ENCODE results near the gene NKAPD1. TPM values are rescaled to one million over a fixed set of nuclear protein-coding genes. Genes with fewer than 3 reads are reported as not detected.

NKAPD1 gene
- total and polyA plus RNA-seq, 2 experiments from 2014 or later, result 26.1 to 39.4 TPM

DNA sequence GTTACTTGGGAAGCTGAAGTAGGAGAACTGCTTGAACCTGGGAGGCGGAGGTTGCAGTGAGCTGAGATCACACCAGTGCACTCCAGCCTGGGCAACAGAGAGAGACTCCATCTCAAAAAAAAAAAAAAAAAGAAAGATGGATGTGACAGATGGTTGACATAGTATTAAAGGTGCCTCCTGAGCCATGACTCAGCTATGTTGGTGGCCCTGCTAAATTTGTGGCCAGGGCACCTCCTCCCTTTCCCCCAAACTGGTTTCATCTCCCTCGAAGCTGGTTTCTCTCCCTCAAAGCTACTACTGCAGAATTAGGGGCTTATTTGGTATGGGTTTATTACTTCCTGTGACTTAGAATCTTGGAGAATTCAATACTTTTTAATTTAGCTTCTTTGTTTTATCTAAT lies 44.1 kb downstream of the NKAPD1 start:
- TF ChIP-seq EZH2 (IDR thresholded peaks at IDR 0.05; ENCODE audit: insufficient read depth, poor library complexity, severe bottlenecking) (no peak), EZH2phosphoT487 (IDR thresholded peaks at IDR 0.05; ENCODE audit: insufficient read depth, low read depth) (no peak)
- Histone ChIP-seq H3K79me2 (ENCODE audit: insufficient read depth) (no peaks in the 10 kb centered on the region), H3K27ac (no peak overlapping the region), H2AFZ (no peak overlapping the region), H3K4me1 (ENCODE audit: insufficient read depth) (peaks cover 19% of the 10 kb centered on the region), H3K36me3 (ENCODE audit: low read depth) (no peaks in the 10 kb centered on the region), H3K9me3 (ENCODE audit: low read depth) (no peaks in the 10 kb centered on the region), H3K9me2 (ENCODE audit: insufficient read depth) (no peaks in the 10 kb centered on the region), H4K20me1 (ENCODE audit: insufficient read depth) (no peaks in the 10 kb centered on the region), H3F3A (ENCODE audit: insufficient read depth) (peaks cover 21% of the 10 kb centered on the region), H3K9ac (no peak overlapping the region), H3K4me3 (no peak overlapping the region), H3K27me3 (replicated peaks; ENCODE audit: insufficient read depth) (no peaks in the 10 kb centered on the region), H3K4me2 (ENCODE audit: unreplicated experiment) (no peak overlapping the region)
- 93 to 100% methylated on average over 2 of the region's 2 CpGs for WGBS, 2 experiments (ENCODE audit: low coverage in 1 of 2, low lambda C conversion rate in 2 of 2, missing lambda C conversion rate in 2 of 2)
- DNase-seq, result no peak
- in situ Hi-C loops (cut with MboI), result no loop called here

GRCh38 chr11:112121981-112122615 lies 48.0 kb downstream of the NKAPD1 start:
- H2AFZ ChIP-seq, result no peak overlapping the region
- no peak overlapping the region for H3K9ac ChIP-seq
- no peak for DNase-seq
- H3K9me3 ChIP-seq (ENCODE audit: low read depth), result no peaks in the 10 kb centered on the region
- no peak overlapping the region for H3K4me3 ChIP-seq
- 92 to 94% methylated on average over 5 of the region's 5 CpGs for WGBS, 2 experiments (ENCODE audit: low coverage in 1 of 2, low lambda C conversion rate in 2 of 2, missing lambda C conversion rate in 2 of 2)
- peaks cover 21% of the 10 kb centered on the region for H3F3A ChIP-seq (ENCODE audit: insufficient read depth)
- H3K27ac ChIP-seq, result no peak overlapping the region
- H3K9me2 ChIP-seq (ENCODE audit: insufficient read depth), result no peaks in the 10 kb centered on the region
- H3K27me3 ChIP-seq (replicated peaks; ENCODE audit: insufficient read depth), result no peaks in the 10 kb centered on the region
- H3K4me2 ChIP-seq (ENCODE audit: unreplicated experiment), result no peak overlapping the region
- peaks cover 16% of the 10 kb centered on the region for H3K4me1 ChIP-seq (ENCODE audit: insufficient read depth)
- no peaks in the 10 kb centered on the region for H3K36me3 ChIP-seq (ENCODE audit: low read depth)
- H3K79me2 ChIP-seq (ENCODE audit: insufficient read depth), result no peaks in the 10 kb centered on the region
- H4K20me1 ChIP-seq (ENCODE audit: insufficient read depth), result no peaks in the 10 kb centered on the region
- in situ Hi-C loops (cut with MboI), result no loop called here
- TF ChIP-seq EZH2phosphoT487 (IDR thresholded peaks at IDR 0.05; ENCODE audit: insufficient read depth, low read depth) (no peak), EZH2 (IDR thresholded peaks at IDR 0.05; ENCODE audit: insufficient read depth, poor library complexity, severe bottlenecking) (no peak)

- Histone ChIP-seq H3K9me2 (ENCODE audit: insufficient read depth) (no peaks in the 10 kb centered on the region), H2AFZ (no peak overlapping the region), H3K27me3 (replicated peaks; ENCODE audit: insufficient read depth) (no peaks in the 10 kb centered on the region), H3K27ac (no peak overlapping the region), H4K20me1 (ENCODE audit: insufficient read depth) (no peaks in the 10 kb centered on the region), H3K79me2 (ENCODE audit: insufficient read depth) (no peaks in the 10 kb centered on the region), H3K4me3 (no peak overlapping the region), H3K9ac (no peak overlapping the region), H3K4me2 (ENCODE audit: unreplicated experiment) (no peak overlapping the region), H3F3A (ENCODE audit: insufficient read depth) (peaks cover 21% of the 10 kb centered on the region), H3K9me3 (ENCODE audit: low read depth) (no peaks in the 10 kb centered on the region), H3K36me3 (ENCODE audit: low read depth) (no peaks in the 10 kb centered on the region), H3K4me1 (ENCODE audit: insufficient read depth) (peaks cover 16% of the 10 kb centered on the region)
- in situ Hi-C loops (cut with MboI), result no loop called here
- DNase-seq, result no peak
- TF ChIP-seq EZH2phosphoT487 (IDR thresholded peaks at IDR 0.05; ENCODE audit: insufficient read depth, low read depth), result no peak
- no peak for TF ChIP-seq EZH2 (IDR thresholded peaks at IDR 0.05; ENCODE audit: insufficient read depth, poor library complexity, severe bottlenecking)
- whole genome bisulfite sequencing, 2 experiments (ENCODE audit: low coverage in 1 of 2, low lambda C conversion rate in 2 of 2, missing lambda C conversion rate in 2 of 2), result 79 to 85% methylated on average over 4 of the region's 4 CpGs
These were observed 49.0 kb downstream of the NKAPD1 start for GRCh38 chr11:112123129-112123528.

- Histone ChIP-seq H4K20me1 (ENCODE audit: insufficient read depth) (no peaks in the 10 kb centered on the region), H3K27ac (no peak overlapping the region), H3K4me2 (ENCODE audit: unreplicated experiment) (no peak overlapping the region), H3K36me3 (ENCODE audit: low read depth) (no peaks in the 10 kb centered on the region), H3K9me2 (ENCODE audit: insufficient read depth) (no peaks in the 10 kb centered on the region), H2AFZ (no peak overlapping the region), H3K9me3 (ENCODE audit: low read depth) (no peaks in the 10 kb centered on the region), H3K4me1 (ENCODE audit: insufficient read depth) (peaks cover 10% of the 10 kb centered on the region), H3K79me2 (ENCODE audit: insufficient read depth) (no peaks in the 10 kb centered on the region), H3K27me3 (replicated peaks; ENCODE audit: insufficient read depth) (no peaks in the 10 kb centered on the region), H3F3A (ENCODE audit: insufficient read depth) (peaks cover 9% of the 10 kb centered on the region; the same call in 1 of the 2 replicates), H3K4me3 (no peak overlapping the region), H3K9ac (no peak overlapping the region)
- 98 to 100% methylated on average over 2 of the region's 2 CpGs for WGBS, 2 experiments (ENCODE audit: low coverage in 1 of 2, low lambda C conversion rate in 2 of 2, missing lambda C conversion rate in 2 of 2)
- in situ Hi-C loops (cut with MboI), result no loop called here
- TF ChIP-seq EZH2 (IDR thresholded peaks at IDR 0.05; ENCODE audit: insufficient read depth, poor library complexity, severe bottlenecking) (no peak), EZH2phosphoT487 (IDR thresholded peaks at IDR 0.05; ENCODE audit: insufficient read depth, low read depth) (no peak)
- no peak for DNase-seq
These were observed 53.0 kb downstream of the NKAPD1 start for GRCh38 chr11:112127056-112127455.
